Stimulated activated CD8-positive, alpha-beta memory T cell treated with anti-CD3 and anti-CD28 coated beads, Interleukin-7, amount 100 ng/mL, for 1 hour (primary cell): ENCODE data around the gene DPH7.
"Not testable (repeated sequence)": the region's sequence is repeated elsewhere in the genome, so short reads cannot be mapped to it uniquely, and the experiment has no call there.

Experiments used
- DNase-seq, 2 donors: peaks; one replicate each; pipeline ENCODE4 v3.0.0-alpha.2; 2020; ENCODE audit warnings: low read depth in 2 of 2

The DPH7 gene

GRCh38 chr9:137578518-137579258 is at the start of gene DPH7:
Gene DPH7 (minus strand): TSS chr9:137578925. CDS start chr9:137578777, 148 bp downstream.
- peak; percentile 88 to 95 for DNase-seq

DNA sequence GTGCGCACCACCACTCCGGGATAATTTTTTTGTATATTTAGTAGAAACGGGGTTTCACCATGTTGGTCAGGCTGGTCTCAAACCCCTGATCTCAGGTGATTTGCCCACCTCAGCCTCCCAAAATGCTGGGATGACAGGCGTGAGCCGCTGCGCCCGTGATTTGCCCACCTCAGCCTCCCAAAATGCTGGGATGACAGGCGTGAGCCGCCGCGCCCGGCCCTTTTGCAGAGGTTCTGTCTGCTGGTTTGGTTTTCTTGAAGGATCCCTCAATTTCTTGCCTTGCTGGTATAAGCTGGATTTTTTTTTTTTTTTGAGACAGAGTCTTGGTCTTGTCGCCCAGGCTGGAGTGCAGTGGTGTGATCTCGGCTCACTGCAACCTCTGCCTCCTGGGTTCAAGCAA is 48.7 kb upstream of the DPH7 start:
- not testable (repeated sequence) for DNase-seq

- no peak for DNase-seq
These were observed 47.7 kb upstream of the DPH7 start for GRCh38 chr9:137626464-137626863.

DNA sequence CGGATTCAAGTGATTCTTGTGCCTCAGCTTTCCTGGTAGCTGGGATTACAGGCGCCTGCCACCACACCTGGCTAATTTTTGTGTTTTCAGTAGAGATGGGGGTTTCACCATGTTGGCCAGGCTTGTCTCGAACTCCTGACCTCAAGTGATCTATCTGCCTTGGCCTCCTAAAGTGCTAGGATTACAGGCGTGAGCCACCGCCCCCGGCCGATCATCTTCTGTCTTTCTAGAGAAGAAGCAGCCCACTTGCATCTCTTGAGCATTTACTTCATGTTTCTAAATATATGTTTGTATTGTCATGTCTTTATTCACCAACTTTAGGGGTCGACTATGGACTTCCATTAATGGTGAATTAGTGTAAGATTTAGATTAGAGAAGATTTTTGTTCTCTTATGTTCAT is 43.5 kb upstream of the DPH7 start:
- DNase-seq: not testable (repeated sequence)

- no peak for DNase-seq
These were observed 42.5 kb upstream of the DPH7 start for GRCh38 chr9:137621131-137621757.

- DNase-seq: no peak
These were observed 41.9 kb upstream of the DPH7 start for GRCh38 chr9:137620581-137620980.

DNA sequence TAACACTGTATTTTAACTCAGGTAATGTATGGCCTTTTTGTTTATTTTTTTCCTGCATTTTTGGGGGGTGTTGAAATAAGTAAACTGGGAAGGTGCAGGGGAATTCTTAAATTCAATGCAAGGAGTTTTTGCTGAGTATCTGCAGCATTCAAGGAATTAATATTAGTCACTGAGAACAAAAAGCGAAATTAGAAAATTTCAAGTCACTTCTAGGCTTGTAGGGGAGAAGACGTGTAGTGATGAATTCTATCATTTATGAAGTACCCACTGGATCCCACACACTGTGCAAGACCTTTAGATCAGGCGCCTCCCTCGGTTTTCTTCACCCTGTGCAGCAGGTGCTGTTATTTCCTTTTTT is 41.3 kb upstream of the DPH7 start:
- DNase-seq: no peak

- DNase-seq: no peak
These were observed 40.7 kb upstream of the DPH7 start for GRCh38 chr9:137619240-137620047.

DNA sequence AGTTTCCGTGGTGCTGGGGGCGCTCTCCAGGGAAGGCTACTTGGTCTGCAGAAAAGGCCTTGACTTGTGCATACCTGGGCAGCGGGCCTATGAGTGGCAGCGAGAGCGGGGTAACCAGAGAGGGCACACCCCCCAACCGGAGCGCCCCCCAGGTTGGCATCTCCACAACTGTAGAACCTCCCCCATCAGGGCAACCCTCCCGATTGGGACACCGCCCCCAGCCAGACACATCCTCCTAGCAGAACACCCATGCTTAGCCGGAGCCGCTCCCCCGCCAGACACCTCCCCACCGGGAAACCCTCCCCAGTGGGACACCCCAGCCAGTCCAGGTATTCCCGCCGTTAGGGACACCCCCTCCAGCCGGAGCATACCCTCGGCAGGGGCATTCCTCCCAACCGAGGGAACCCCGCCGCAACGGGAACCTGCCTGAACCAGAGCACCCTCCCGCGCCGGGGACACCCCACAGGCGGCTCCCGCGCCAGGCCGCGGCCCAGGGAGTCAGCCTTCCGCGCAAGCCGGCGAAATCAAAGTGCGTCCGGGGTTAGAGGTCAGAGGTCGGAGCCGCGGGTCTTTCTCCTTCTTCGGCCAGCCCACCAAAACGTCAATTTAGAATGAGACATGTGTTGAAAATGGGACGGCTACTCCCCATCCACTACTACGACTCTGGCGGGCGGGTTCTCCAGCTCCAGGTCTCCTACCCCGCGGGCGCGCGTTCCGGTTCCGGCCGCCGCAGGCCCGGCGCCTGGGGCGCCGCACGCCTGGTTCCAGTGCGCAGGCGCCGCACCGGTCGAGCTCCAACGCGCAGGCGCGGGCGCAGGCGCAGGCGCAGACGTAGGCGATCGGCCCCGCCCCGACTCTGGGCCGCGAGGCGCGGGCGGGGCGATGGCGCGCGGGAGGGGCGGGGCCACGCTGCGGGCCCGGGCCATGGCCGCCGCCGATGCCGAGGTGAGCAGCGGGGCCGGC is 39.7 kb upstream of the DPH7 start, which contains the start of gene EHMT1:
EHMT1 (plus strand) TSS at position 901 of the 963 bp plus-strand sequence; CDS start at position 925, 24 bp downstream.
- peak; percentile 81 to 84 for DNase-seq

GRCh38 chr9:137615387-137615871 is 36.7 kb upstream of the DPH7 start:
- no peak for DNase-seq

GRCh38 chr9:137614631-137615386 is 36.1 kb upstream of the DPH7 start:
- no peak for DNase-seq

DNA sequence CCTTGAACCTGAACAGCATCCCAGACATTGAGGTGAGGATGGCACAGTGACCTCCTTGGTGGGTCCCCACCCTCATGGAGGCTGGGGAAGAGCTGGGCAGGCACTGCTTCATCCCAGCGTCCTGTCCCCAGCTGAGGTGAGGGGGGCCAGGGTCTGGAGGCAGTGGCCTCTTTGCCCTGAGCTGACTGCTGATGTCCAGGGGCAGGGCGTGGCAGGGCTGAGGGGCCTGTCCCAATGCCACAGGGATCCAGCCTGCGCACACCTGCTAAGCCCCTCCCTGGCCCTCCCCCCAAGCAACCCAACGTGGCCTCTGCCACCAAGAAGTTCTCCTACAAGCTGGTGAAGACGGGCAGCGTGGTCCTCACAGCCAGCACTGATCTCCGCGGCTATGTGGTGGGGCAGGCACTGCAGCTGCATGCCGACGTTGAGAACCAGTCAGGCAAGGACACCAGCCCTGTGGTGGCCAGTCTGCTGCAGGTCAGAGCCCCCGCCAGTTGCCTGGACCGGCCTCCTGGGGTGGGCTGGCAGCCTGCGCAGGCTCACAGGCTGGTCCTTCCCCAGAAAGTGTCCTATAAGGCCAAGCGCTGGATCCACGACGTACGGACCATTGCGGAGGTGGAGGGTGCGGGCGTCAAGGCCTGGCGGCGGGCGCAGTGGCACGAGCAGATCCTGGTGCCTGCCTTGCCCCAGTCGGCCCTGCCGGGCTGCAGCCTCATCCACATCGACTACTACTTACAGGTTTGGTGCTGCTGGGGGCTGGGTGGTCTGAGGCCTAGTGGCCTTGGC is 35.2 kb upstream of the DPH7 start:
- no peak for DNase-seq

GRCh38 chr9:137613259-137613658 is 34.5 kb upstream of the DPH7 start:
- DNase-seq: no peak

DNA sequence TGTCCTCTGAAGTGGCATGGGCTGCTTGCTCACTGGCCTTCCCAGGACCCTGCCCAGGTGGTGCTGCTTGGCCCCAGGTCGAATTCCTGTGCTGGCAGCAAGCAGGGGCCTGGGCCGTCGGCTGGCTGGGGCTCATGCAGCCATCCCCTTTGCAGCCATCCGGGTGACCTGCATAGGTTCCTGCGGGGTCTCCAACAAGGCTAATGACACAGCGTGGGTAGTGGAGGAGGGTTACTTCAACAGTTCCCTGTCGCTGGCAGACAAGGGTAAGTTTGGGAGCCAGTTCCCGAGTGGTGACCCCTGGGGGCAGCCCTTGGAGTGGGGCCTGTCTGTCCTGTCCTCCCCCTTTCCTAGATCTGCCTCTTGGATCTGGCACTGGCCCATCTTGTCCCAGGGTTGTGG is 34.0 kb upstream of the DPH7 start:
- DNase-seq: no peak

GRCh38 chr9:137611623-137612609 is 33.2 kb upstream of the DPH7 start:
- no peak for DNase-seq

- no peak for DNase-seq
These were observed 32.2 kb upstream of the DPH7 start for GRCh38 chr9:137610944-137611343.

- no peak for DNase-seq
These were observed 28.6 kb upstream of the DPH7 start for GRCh38 chr9:137607141-137607857.

- no peak for DNase-seq
These were observed 28.0 kb upstream of the DPH7 start for GRCh38 chr9:137606734-137607138.
